Adipocyte (in vitro differentiated cells): ENCODE measurements around the gene GLOD4.
"Not testable (repeated sequence)": the region's sequence is repeated elsewhere in the genome, so short reads cannot be mapped to it uniquely, and the experiment has no call there.

ENCODE experiments used
- DNase-seq: peaks from one replicate; pipeline ENCODE4 v3.0.0-alpha.2; 2015; ENCODE audit warnings: low read depth
- H3K27me3 ChIP-seq: replicated peaks from 2 replicates; pipeline ENCODE4 v1.7.0; 2013; ENCODE audit warnings: mild to moderate bottlenecking, low read length, moderate library complexity; ENCODE audit not compliant: control insufficient read depth, insufficient read depth
- H3K36me3 ChIP-seq: 2 replicates; pipeline ENCODE4 v1.7.0; 2013; ENCODE audit warnings: low read length, mild to moderate bottlenecking, moderate library complexity; ENCODE audit not compliant: control insufficient read depth, insufficient read depth, severe bottlenecking
- H3K4me1 ChIP-seq: 2 replicates; pipeline ENCODE4 v1.7.0; 2013; ENCODE audit warnings: mild to moderate bottlenecking, low read length, moderate library complexity; ENCODE audit not compliant: control insufficient read depth, insufficient read depth
- H3K4me3 ChIP-seq: 2 replicates; pipeline ENCODE4 v1.7.0; 2013; ENCODE audit warnings: mild to moderate bottlenecking, low read length, moderate library complexity
- H3K9ac ChIP-seq: 2 replicates; pipeline ENCODE4 v1.7.0; 2013; ENCODE audit warnings: mild to moderate bottlenecking, low read length, moderate library complexity
- H3K9me3 ChIP-seq: 2 replicates; pipeline ENCODE4 v1.7.0; 2013; ENCODE audit warnings: mild to moderate bottlenecking, low read length, moderate library complexity; ENCODE audit not compliant: control insufficient read depth

Gene GLOD4

GRCh38 chr17:760371-760770 lies 21.7 kb downstream of the GLOD4 start:
- Histone ChIP-seq H3K36me3 (peaks cover 56% of the 10 kb centered on the region), H3K4me3 (no peak overlapping the region), H3K9me3 (no peaks in the 10 kb centered on the region), H3K27me3 (no peaks in the 10 kb centered on the region), H3K9ac (no peak overlapping the region), H3K4me1 (no peaks in the 10 kb centered on the region)
- DNase-seq, result no peak

- H3K27me3 ChIP-seq, result no peaks in the 10 kb centered on the region
- peaks cover 52% of the 10 kb centered on the region for H3K36me3 ChIP-seq
- no peaks in the 10 kb centered on the region for H3K4me1 ChIP-seq
- no peaks in the 10 kb centered on the region for H3K9me3 ChIP-seq
- no peak overlapping the region for H3K9ac ChIP-seq
- DNase-seq, result no peak
- H3K4me3 ChIP-seq, result no peak overlapping the region
Observed at GRCh38 chr17:759964-760363, 22.1 kb downstream of the GLOD4 start.

- not testable (repeated sequence) for H3K9ac ChIP-seq, DNase-seq
- H3K36me3 ChIP-seq, result peaks cover 25% of the 10 kb centered on the region
Observed at GRCh38 chr17:756010-756567, 26.0 kb downstream of the GLOD4 start.

GRCh38 chr17:755319-755961 lies 26.6 kb downstream of the GLOD4 start:
- not testable (repeated sequence) for H3K9ac ChIP-seq, DNase-seq, H3K27me3 ChIP-seq, H3K9me3 ChIP-seq, H3K4me3 ChIP-seq
- Histone ChIP-seq H3K4me1 (peaks cover 17% of the 10 kb centered on the region), H3K36me3 (peaks cover 19% of the 10 kb centered on the region)

More at GRCh38 chr17:756010-756567, 26.0 kb downstream of the GLOD4 start:
- not testable (repeated sequence) for H3K9me3 ChIP-seq, H3K4me3 ChIP-seq, H3K27me3 ChIP-seq
- peaks cover 10% of the 10 kb centered on the region for H3K4me1 ChIP-seq

GRCh38 chr17:753418-753817 lies 28.7 kb downstream of the GLOD4 start:
- Histone ChIP-seq H3K27me3 (no peaks in the 10 kb centered on the region), H3K9ac (no peak overlapping the region), H3K9me3 (no peaks in the 10 kb centered on the region), H3K4me1 (peaks cover 17% of the 10 kb centered on the region), H3K36me3 (peaks cover 8% of the 10 kb centered on the region), H3K4me3 (no peak overlapping the region)
- no peak for DNase-seq

GRCh38 chr17:752620-753219 lies 29.4 kb downstream of the GLOD4 start:
- peak overlapping the region; percentile 85 for H3K9ac ChIP-seq
- no peak for DNase-seq
- no peaks in the 10 kb centered on the region for H3K9me3 ChIP-seq
- H3K36me3 ChIP-seq, result peaks cover 12% of the 10 kb centered on the region
- H3K27me3 ChIP-seq, result no peaks in the 10 kb centered on the region
- peak overlapping the region; percentile 91 for H3K4me3 ChIP-seq
- peaks cover 17% of the 10 kb centered on the region for H3K4me1 ChIP-seq

- H3K4me1 ChIP-seq, result peaks cover 17% of the 10 kb centered on the region
- H3K9ac ChIP-seq, result peak within 1 kb of the TSS; percentile 85
- peak; percentile 96 for DNase-seq
- H3K4me3 ChIP-seq, result peak within 1 kb of the TSS; percentile 91
- no peaks in the 10 kb centered on the region for H3K27me3 ChIP-seq
- H3K9me3 ChIP-seq, result no peaks in the 10 kb centered on the region
- H3K36me3 ChIP-seq, result peaks cover 16% of the 10 kb centered on the region
Observed at GRCh38 chr17:752002-752619, 30.0 kb downstream of the GLOD4 start, which contains the start of gene GEMIN4. TSS of gene GEMIN4 (minus strand) at chr17:752264. CDS start at chr17:752142, 122 bp downstream.

GRCh38 chr17:751269-752001 lies 30.6 kb downstream of the GLOD4 start:
- Histone ChIP-seq H3K36me3 (peaks cover 18% of the 10 kb centered on the region), H3K9ac (peak overlapping the region; percentile 85), H3K4me3 (peak overlapping the region; percentile 91), H3K4me1 (peaks cover 17% of the 10 kb centered on the region), H3K27me3 (no peaks in the 10 kb centered on the region), H3K9me3 (no peaks in the 10 kb centered on the region)
- peak; percentile 73 for DNase-seq

GRCh38 chr17:750431-751037 lies 31.5 kb downstream of the GLOD4 start:
- Histone ChIP-seq H3K27me3 (no peaks in the 10 kb centered on the region), H3K36me3 (peaks cover 27% of the 10 kb centered on the region), H3K9me3 (no peaks in the 10 kb centered on the region), H3K4me1 (peaks cover 17% of the 10 kb centered on the region), H3K9ac (peak overlapping the region; percentile 85), H3K4me3 (peak overlapping the region; percentile 91)
- DNase-seq, result no peak

GRCh38 chr17:749359-749758 lies 32.7 kb downstream of the GLOD4 start:
- H3K4me3 ChIP-seq, H3K9me3 ChIP-seq: not testable (repeated sequence)

More at GRCh38 chr17:749359-749758, 32.7 kb downstream of the GLOD4 start:
- not testable (repeated sequence) for H3K9ac ChIP-seq, DNase-seq, H3K27me3 ChIP-seq
- Histone ChIP-seq H3K36me3 (peaks cover 38% of the 10 kb centered on the region), H3K4me1 (peaks cover 17% of the 10 kb centered on the region)
